ENCODE measurements around the gene ANKH.

ANKH gene

DNA sequence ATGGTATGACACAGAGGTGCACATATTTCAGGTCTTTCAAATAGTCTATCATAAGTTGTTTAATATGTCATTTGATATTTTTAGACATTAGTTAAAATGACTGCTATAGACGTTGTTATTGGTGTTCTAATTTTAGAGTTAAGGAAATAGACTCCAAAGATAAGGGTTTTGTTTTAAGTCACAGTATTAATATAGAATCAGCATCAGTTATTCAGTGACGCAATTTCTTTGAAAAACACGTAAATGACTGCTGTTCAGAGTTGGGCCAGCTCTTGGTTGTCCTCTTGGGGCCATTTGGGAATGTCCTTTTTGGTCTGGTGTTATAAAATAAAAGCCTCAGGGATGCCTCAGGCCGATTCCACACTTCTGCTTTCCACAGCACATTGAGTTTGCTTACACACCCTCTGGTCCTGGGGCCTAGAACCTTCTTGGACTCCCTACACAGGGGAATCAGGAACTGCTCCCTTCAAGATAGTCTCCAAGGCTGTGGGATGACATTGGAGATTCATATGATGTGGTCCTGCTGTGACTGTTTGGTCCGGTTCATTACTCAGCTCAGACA is 192.7 kb downstream of the ANKH start:
- DNase-seq, result no peak

DNA sequence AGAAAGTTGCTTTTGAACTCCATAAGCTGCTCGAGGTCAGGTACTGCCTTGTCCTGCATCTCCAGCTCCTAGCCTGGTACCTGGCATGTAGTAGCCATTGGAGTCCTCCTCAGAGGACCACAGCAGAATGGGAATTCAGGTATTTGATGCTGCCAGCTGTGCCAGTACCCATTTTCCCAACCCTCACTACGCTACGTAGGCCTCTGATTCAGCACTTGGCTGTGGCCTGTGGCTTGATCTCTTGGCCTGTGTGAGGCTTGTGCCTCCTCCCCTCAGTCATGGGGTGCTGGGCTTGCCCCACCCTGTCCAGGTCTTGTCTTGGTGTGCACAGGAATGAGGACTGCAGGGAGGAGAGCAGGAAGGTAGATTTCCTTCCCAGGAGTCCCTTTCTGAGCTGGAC is 195.3 kb downstream of the ANKH start:
- DNase-seq, result no peak

DNA sequence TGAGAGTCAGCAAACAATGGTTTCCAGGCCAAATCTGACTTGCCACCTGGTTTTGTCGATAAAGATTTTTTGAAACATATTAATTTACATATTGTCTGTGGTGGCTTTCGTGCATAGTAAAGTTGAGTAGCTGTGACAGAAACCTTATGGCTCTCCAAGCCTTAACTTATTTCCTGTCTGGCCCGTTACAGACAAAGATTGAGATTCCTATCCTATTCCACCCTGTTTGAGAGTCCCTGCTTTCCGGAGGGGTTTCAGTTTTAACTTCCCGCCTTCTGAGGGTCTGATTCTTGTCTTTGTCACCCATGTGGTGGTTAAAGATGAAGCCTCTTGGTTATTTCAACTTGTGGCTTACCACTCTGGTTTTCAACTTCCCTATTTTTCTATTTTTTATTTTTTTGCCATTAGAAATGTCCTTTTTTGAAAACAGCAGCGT is 195.7 kb downstream of the ANKH start:
- no peak for DNase-seq

DNA sequence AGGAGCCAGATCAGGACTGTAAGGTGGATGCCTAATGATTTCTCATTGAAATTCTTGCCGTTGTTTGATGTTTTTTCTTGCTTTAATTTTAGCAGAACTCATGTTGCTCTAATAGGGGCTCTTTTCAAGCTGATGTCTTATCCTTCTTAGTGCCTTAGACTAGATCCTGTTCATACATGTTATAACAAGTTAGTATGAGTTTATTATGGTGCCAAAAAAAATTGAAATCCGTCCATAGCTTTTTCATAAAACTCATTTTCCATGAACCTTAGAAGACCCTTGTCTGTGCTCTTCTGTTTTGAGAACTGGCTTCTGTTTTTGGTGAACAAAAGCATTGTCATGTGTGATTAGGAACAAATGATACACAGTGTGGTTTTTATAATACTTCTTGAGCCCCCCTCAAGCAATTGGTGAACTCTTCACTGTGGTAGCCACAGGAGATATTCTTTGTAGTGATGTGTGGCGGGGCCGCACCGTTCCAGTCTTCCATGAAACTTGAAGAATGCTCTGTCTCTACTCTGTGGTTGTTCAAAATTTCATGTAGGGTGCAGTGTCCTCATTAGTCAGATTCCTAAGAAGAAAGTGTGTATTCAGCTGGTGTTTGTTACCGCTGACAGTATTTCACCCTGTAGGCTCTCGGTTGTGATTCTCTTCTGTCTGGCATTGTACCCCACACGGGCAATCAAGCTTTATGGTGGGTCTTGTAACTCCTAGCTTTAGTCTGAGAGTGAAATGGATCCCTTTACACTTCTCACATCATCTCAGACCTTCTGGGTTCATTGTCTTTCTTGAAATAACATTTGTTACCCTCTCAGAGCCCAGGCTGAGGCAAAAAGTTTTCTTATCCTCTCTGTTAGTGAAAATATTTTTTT is 196.4 kb downstream of the ANKH start:
- no peak for DNase-seq

DNA sequence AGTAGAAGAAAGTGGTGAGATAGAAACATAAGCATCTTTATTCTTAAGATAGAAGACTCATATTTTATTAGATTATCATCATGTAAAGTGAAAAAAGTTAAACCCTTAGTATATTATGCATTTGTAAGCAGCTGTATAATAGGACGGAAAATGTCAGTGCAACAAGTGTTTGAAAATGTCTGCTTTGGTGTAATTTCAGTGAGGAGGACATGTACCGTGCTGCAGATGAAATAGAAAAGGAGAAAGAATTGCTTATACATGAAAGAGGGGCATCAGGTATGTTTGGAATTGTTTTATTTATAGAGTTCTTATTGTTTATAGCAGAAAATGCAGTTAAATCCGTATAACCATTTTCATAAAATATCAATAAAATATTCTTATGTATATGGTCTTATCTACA is 198.1 kb downstream of the ANKH start:
- no peak for DNase-seq

DNA sequence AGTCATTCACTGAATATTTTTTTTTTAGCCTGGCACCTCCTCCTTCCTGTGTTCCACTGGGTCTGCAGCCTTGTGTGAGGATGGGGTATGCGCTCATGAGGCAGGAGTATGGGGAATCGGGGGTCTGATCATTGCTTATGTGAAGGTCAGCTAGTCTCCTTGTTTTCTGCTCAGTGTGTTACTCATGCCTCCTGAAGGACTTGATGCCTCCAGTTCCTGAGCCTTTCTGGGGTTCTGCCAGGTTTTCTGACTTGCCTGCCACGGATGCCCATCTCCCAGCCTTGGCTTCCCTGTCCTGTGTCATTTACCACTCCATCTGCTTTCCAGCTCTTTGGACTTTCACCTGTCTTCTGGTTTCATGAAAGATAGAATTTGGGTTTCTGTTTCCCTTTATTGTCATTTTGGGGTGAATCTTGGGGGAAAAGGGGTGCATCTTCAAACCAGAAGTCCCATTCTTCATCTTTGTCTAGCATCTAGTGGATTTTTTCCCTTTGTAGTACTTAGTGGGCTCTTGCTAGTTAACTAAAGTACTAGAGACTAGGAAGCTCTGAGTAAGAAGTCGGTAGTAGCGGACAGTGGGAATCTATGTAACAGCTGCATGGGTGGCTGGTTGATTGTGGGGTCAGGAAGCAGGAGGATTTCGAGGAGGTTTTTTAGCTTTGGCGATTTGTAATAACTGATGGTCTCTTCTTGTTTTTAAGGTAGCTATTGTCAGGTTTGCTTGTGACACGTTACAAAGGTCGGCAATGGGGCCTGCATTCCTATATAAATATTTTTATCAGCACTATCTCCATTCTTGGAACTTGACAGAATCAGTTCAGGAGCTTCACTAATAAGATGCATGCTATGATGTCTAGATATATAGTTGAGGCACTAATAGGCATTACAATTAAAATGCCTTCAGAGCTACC is 198.8 kb downstream of the ANKH start:
- DNase-seq, result no peak

DNA sequence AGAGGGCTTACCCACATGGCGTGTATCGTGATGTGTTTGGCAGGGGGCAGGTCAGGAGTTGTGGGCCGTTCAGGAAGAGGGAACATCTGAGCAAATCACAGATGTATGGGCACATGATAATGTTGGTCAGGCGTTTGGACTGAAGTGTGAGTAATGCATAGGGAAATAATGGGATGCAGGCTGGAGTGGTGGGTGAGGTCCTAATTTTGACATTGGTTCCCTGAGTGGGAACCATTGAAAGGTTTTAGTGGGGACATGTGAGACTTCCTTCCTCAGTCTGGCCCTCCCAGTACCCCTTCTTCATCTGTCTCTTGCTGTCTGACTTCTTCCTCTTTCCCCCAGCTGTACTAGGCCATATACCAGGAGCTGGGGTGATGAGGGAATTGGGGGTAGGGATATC is 199.5 kb downstream of the ANKH start:
- no peak for DNase-seq

DNA sequence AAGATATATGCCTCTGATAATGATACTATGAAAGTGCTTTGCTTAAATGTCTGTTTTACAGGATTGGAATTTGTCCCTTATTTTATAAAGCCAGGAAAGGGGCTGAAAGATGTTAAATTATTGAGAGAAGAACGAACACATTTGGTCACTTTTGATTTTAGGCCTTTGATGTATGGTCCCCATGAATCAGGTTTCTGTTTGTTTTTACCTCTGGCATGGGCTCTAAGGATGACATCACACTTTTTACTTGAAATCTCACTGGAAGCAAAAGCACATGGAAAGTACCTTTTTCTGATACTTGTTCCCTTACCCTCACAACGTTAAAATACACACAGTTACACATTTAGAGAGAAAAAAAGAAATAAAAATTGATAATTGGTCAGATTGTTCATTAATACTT is 200.2 kb downstream of the ANKH start:
- DNase-seq, result no peak

DNA sequence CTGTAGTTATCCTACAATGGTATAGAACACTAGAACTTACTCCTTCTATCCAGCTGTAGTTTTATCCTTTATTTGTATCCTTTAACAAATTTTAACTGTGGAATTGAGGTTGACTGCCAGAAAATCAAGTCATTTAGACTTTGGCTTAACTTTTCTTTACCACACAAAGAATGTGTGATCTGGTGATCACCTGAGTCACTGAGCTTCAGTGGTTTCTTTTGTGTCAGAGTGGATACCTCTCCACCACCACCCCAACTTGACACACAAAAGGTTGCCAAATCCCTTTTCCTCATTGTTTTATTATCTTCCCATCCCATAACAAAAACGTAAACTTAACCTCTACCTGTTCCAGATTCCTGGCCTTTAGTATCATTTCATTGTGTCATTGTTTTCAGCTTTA is 201.6 kb downstream of the ANKH start:
- DNase-seq, result no peak

DNA sequence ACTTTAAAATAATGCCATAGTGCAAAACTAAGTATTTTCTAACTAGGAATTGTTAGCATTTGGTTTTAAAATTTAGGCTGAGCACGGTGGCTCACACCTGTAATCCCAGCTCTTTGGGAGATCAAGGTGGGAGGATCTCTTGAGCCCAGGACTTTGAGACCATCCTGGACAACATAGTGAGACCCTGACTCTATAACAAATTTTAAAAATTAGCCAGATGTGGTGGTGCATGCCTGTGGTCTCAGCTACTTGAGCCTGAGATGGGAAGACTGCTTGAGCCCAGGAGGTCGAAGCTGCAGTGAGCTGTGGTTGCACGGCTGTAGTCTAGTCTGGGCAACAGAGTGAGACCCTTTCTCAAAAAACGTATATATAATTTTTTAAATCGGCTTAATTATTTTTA is 202.2 kb downstream of the ANKH start:
- no peak for DNase-seq

DNA sequence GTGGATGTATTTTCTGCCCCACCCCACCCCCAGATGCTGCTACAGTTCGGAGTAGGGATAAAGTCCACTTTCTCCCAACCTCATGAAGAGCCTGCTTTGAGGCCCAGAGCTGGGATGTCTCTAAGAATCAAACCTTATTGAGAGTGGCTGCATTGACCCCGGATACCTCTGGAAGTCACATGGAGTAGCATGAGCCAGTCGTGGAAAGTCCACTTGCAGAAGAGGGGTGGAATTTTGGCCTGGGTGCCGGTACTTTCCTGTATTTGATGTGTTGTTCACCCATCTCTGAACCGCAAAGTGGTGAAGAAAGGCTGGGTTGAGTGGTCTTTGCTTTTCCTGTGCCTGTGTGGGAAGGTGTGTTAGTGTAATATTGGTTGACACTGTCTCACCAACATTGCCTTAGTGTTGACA is 203.4 kb downstream of the ANKH start:
- no peak for DNase-seq

DNA sequence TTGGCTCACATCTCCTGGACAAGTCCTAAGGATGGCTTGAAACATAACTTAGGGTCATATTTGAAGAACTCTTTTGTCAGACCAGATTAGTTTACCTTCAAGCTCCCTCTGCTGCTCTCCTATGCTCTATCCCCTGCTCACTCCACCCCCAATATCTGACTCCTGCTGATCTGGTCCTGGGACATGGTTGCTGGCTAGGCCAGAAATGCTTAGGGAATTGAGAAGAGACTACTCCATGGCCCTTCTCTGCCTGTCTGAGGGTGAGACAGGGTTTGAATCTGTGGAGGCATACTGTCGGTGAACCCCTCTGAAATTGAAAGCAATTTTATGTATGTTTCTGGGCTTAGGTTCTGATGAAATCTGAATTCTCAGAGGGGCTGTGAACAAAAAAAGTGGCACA is 203.8 kb downstream of the ANKH start:
- no peak for DNase-seq

DNA sequence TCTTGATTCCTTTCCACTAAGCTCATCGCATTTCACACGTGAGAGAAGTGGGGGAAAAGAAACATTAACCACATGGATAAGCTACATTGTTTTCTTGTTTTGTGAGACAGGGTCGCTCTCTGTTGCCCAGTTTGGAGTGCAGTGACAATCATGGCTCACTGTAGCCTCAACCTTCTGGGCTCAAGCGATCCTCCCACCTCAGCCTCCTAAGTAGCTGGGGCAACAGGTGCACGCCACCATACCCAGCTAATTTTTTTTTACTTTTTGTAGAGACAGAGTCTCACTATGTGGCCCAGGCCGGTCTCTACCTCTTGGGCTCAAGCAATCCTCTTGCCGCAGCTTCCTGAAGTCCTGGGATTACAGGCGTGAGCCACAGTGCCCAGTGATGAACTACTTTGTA is 204.3 kb downstream of the ANKH start:
- no peak for DNase-seq

DNA sequence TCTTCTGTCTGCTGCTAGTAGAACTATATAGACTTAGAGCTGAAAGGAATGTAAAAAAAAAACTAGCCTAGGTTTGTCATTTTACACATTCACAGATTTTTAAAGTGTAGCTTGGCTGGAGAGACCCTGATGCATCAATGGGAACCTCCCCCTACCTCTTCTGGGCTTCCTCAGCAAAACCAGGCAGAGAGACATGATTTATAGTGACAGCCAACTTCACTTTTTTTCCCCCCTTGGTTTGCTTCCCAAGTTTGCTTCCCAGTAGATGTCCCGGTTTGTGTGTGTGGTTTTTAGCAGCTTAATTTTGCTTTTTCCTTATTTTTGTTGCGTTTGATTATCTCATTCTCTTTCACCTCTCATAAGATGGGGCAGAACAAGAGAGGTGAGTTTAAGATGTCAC is 205.2 kb downstream of the ANKH start:
- DNase-seq, result no peak

DNA sequence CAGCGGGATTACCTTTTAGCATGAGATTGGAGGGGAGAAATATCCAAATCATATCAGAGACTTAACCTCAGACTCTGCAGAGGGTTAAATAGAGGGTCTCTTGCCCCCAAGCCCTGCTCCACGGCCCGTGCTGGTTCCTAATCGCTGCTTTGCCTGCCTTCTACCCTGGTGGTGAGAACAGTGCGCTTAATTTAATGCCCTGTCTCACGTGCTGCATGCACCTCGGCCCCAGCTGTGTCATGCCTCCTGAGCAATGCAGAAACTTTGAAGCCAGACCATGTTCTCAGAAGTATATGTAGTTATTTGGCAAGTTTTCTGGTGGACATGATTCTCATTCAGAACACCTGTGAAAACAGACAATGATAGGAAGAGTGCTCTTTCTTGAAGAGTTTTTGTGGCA is 205.6 kb downstream of the ANKH start:
- DNase-seq, result no peak

DNA sequence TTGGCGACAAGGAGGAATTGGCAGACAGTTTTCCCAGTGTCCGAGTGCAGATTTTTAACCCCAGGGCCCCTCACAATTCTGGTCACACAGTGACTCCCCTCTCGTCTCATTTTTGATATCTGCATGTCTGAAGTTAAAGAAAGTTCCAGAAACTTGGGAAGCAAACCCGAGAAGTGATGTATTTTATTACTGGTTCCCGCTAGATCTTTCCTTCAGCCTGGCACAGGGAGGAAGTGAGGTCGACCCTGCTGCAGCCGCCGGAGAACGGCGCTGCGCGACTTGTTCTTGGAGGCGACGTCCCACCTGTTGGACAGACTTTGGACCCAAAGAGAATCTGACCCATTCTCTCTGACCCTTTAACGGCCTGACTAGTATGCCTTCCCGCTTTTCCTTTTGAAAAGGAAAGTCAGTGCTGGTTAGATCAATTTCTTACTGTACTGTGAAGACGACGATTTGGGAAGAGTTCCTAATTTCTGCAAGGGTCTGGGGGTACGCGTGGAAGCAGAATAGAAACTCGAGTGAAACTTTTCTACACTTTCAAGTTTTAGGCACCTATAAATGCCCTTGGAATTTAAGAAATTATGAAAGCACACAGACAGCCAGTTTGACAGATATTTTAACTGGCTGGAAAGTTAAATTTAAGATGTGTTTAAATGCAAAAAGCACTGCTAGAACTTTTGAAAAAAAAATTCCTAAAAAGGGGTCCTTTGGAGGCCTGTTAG is 206.3 kb downstream of the ANKH start:
- DNase-seq, result no peak

DNA sequence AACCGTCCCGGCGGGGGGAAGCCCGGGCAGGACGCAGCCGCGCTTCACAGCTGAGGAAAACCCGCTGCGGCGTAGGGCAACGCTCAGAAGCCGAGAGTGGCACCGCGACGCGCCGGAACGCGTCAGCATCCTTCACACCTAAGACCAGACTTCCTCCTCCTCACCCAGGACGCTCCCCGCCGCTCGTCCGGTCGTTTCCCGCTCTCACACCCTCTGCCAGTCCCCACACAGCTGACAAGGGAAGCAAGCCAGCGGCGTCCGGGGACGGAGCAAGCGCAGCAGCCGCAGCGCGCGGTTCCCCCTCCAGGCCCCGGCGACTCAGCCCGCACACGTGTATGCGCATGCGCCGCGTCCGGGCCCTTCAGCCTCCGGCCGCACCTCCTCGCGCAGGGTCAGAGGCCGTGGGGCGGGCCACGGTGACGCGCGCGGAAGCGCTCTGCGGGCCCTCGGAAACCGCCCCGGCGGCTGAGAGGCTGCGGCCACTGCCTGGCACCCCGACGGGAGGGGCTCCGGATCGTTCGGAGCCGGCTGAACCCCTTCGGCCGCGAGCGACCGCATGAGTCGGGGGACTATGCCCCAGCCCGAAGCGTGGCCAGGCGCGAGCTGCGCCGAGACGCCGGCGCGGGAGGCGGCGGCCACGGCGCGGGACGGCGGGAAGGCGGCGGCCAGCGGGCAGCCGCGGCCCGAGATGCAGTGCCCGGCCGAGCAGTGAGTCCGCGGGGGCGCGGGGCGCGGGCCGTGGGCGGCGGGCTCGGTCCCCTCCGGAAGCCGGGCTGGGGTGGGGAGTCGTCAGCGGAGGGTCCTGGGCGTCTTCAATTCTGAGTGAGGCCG is 207.1 kb downstream of the ANKH start, which contains the start of gene OTULIN:
TSS of gene OTULIN (plus strand) at position 449 of the 831 bp plus-strand sequence. CDS start at position 557, 108 bp downstream.
- no peak for DNase-seq

DNA sequence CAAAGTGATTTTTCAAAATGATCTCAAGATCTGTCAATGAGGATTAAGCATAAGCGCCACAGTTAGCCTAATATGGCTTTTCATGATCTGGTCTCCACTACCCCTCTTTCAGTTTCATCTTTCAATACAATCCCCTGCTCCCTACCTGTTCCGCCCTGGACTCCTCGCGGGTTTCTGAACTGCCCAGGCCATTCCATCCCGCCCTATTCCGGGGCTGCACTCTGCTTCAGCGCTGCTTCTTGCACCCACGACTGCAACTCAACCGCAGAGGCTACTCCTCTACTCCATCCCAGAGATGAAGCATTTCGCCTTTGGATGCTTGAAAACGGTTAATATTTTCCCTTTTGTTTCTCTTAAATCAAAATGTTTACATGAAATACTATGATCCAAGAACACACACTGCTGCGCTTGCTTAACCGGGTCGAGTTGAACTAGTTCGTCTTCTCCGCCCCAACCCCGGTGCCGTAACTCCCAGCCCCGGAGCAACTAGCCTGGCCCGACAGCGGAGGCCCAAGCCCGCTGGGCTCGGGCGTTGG is 207.8 kb downstream of the ANKH start:
- no peak for DNase-seq

DNA sequence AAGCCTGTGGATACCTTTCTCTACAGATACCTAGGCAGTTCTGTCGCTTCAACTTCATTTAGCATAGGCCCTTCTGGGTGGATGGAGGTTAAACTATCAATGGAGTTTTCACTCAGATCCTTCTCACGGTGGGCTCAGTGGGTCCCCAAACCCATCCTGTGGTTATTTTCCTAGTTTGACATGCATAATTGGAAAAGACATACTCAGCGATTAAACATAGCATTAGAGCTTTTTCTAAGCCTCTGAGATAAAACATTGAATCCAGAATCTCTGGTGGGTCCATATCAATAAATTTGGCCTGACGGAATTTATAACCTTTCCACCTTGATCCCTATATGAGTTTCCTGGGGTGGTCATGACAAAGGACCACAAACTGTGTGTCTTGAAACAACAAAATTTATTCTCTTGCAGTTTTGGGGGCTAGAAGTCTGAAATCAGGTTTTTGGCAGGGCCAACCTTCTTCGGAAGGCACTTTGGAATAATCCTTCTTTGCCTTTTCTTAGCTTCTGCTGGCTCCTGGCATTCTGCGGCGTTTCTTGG is 208.8 kb downstream of the ANKH start:
- DNase-seq, result no peak

DNA sequence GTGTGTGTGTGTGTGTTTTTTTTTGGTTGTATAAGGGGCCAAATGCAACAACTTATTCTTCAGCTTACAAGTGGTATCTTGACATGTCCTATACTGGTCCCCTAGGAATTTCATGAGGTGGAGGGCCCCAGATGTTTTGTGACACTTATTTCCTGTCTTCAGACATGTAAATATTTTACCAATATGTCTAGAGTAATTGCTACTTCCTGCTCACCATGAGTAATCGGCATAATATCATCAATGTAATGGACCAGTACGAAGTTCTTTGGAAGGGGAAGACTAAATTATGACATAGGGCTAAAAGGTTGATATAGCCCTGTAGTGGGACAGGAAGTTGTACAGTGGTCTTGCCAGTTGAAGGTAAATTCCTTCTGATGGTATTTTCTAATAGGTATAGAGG is 210.7 kb downstream of the ANKH start:
- DNase-seq, result no peak
